Measurements from ENCODE around the gene UBE2QL1. TPM values are rescaled to one million over a fixed set of nuclear protein-coding genes. Genes with fewer than 3 reads are reported as not detected.

The UBE2QL1 gene
- total RNA-seq, 1 donor, result under 0.01 TPM

GRCh38 chr5:6505416-6505755 lies 56.7 kb downstream of the UBE2QL1 start:
- H4K20me1 ChIP-seq (ENCODE audit: insufficient read depth, low read length), result no peaks in the 10 kb centered on the region
- no peak for DNase-seq (ENCODE audit: insufficient read length, low spot score, missing footprints)
- H3K9me3 ChIP-seq (ENCODE audit: low read depth, low read length), result no peaks in the 10 kb centered on the region
- H3K27me3 ChIP-seq (ENCODE audit: insufficient read depth, low read length), result no peaks in the 10 kb centered on the region
- H3K27ac ChIP-seq (ENCODE audit: low read depth, low read length), result no peak overlapping the region
- no peaks in the 10 kb centered on the region for H3K4me1 ChIP-seq (ENCODE audit: insufficient read depth, low read length)
- no peak for TF ChIP-seq CTCF (IDR thresholded peaks at IDR 0.05; ENCODE audit: extremely low read depth, low read depth, low read length)
- H3K4me3 ChIP-seq (ENCODE audit: insufficient read depth, low read length), result no peak overlapping the region
- H3K4me2 ChIP-seq (ENCODE audit: insufficient read depth, low read length), result no peak overlapping the region
- no peak overlapping the region for H2AFZ ChIP-seq (ENCODE audit: low read length)
- H3K79me2 ChIP-seq (ENCODE audit: insufficient read depth, low read length), result no peaks in the 10 kb centered on the region
- H3K36me3 ChIP-seq (ENCODE audit: insufficient read depth, low read length), result no peaks in the 10 kb centered on the region

DNA sequence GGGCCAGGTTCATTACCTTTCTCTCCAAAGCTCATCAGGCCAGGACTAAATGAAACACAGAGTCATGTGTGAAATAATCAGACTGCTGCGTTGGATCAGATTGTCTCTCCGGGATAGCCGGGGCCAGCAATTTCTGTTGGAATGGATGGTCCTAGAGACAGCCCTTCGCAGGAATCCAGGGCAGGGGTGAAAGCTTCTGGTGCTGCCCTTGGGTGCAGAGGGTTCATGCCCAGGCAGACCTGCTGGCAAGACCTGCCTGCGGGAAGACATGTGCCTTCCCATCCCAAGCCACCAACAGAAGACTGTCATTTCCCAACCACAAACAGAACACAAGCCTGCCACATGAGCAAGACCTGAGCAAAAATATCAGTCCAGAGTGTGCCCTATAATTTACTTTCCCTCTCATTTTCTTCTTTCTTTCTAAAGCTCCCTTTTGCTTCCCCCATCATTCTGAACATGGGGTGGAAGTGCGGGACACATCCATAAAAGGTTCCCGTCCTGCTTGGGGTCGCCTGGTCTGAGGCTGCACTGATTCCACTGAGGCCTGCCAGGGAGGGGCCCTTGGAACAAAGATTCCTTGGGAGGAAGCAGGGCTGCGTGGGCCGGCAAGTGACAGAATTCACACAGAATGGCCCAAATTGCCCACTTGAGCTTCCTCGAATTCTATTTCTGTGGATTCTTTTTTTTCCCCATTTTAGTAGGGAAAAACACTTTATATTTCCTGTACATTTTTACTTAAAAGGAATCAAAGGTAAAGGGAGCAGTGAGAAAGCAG lies 57.3 kb downstream of the UBE2QL1 start:
- Histone ChIP-seq H3K4me2 (ENCODE audit: insufficient read depth, low read length) (no peak overlapping the region), H3K4me3 (ENCODE audit: insufficient read depth, low read length) (no peak overlapping the region), H4K20me1 (ENCODE audit: insufficient read depth, low read length) (no peaks in the 10 kb centered on the region), H2AFZ (ENCODE audit: low read length) (no peak overlapping the region), H3K27me3 (ENCODE audit: insufficient read depth, low read length) (no peaks in the 10 kb centered on the region), H3K4me1 (ENCODE audit: insufficient read depth, low read length) (no peaks in the 10 kb centered on the region), H3K79me2 (ENCODE audit: insufficient read depth, low read length) (no peaks in the 10 kb centered on the region), H3K36me3 (ENCODE audit: insufficient read depth, low read length) (no peaks in the 10 kb centered on the region), H3K9me3 (ENCODE audit: low read depth, low read length) (no peaks in the 10 kb centered on the region), H3K27ac (ENCODE audit: low read depth, low read length) (no peak overlapping the region)
- TF ChIP-seq CTCF (IDR thresholded peaks at IDR 0.05; ENCODE audit: extremely low read depth, low read depth, low read length), result no peak
- DNase-seq (ENCODE audit: insufficient read length, low spot score, missing footprints), result no peak

DNA sequence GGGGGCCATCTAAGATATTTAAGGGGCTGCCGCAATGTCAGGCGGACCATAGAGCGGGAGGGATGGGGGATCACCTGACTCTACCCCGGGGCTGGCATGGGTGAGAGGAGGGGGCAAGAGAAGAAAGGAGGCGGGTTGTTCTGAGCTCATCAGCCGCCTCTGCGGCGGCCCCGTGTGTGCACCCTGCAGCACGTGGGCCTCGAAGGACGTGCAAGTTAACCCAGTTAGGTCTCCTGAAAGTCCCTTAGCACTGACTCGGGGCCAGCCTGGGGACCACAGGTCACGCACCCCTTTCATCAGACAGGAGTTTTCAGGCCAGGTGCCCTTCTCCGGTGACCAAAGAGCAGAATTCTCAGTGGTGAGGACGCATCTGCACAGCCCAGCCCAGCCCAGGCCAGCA lies 58.0 kb downstream of the UBE2QL1 start:
- no peaks in the 10 kb centered on the region for H4K20me1 ChIP-seq (ENCODE audit: insufficient read depth, low read length)
- H3K36me3 ChIP-seq (ENCODE audit: insufficient read depth, low read length), result no peaks in the 10 kb centered on the region
- H3K27me3 ChIP-seq (ENCODE audit: insufficient read depth, low read length), result no peaks in the 10 kb centered on the region
- H2AFZ ChIP-seq (ENCODE audit: low read length), result no peak overlapping the region
- no peak overlapping the region for H3K4me3 ChIP-seq (ENCODE audit: insufficient read depth, low read length)
- H3K4me1 ChIP-seq (ENCODE audit: insufficient read depth, low read length), result no peaks in the 10 kb centered on the region
- no peak for TF ChIP-seq CTCF (IDR thresholded peaks at IDR 0.05; ENCODE audit: extremely low read depth, low read depth, low read length)
- no peaks in the 10 kb centered on the region for H3K9me3 ChIP-seq (ENCODE audit: low read depth, low read length)
- DNase-seq (ENCODE audit: insufficient read length, low spot score, missing footprints), result no peak
- no peak overlapping the region for H3K27ac ChIP-seq (ENCODE audit: low read depth, low read length)
- H3K4me2 ChIP-seq (ENCODE audit: insufficient read depth, low read length), result no peak overlapping the region
- no peaks in the 10 kb centered on the region for H3K79me2 ChIP-seq (ENCODE audit: insufficient read depth, low read length)

GRCh38 chr5:6508931-6509330 lies 60.3 kb downstream of the UBE2QL1 start:
- Histone ChIP-seq H2AFZ (ENCODE audit: low read length) (no peak overlapping the region), H3K9me3 (ENCODE audit: low read depth, low read length) (no peaks in the 10 kb centered on the region), H3K4me1 (ENCODE audit: insufficient read depth, low read length) (no peaks in the 10 kb centered on the region), H3K27me3 (ENCODE audit: insufficient read depth, low read length) (no peaks in the 10 kb centered on the region), H3K36me3 (ENCODE audit: insufficient read depth, low read length) (no peaks in the 10 kb centered on the region), H3K4me2 (ENCODE audit: insufficient read depth, low read length) (no peak overlapping the region), H4K20me1 (ENCODE audit: insufficient read depth, low read length) (no peaks in the 10 kb centered on the region), H3K4me3 (ENCODE audit: insufficient read depth, low read length) (no peak overlapping the region), H3K27ac (ENCODE audit: low read depth, low read length) (no peak overlapping the region), H3K79me2 (ENCODE audit: insufficient read depth, low read length) (no peaks in the 10 kb centered on the region)
- no peak for TF ChIP-seq CTCF (IDR thresholded peaks at IDR 0.05; ENCODE audit: extremely low read depth, low read depth, low read length)
- DNase-seq (ENCODE audit: insufficient read length, low spot score, missing footprints), result no peak

Measured in osteoblast (primary cell).